GM12878 (cell line): ENCODE data around the gene SPTBN1. TPM values are rescaled to one million over a fixed set of nuclear protein-coding genes. Genes with fewer than 3 reads are reported as not detected.

Experiments
- ATAC-seq: fragments of 200-7000 bp; cut with Tn5 transposase; 3 replicates; pipeline ENCODE4 v1.9.1; 2020; ENCODE audit warnings: mild to moderate bottlenecking, moderate library complexity
- BruUV-seq: library from RNA; stranded (reverse); fragments of 400-500 nt; replicated peaks from 2 replicates; lab custom pipeline; 2021; lab: Mats Ljungman, UMichigan
- CTCF ChIA-PET: fragments of 300-600 bp; sonication (Branson Sonifier 250); formaldehyde crosslinking; extraction: SDS; loops from one replicate; lab custom pipeline; 2021; ENCODE audit warnings: inconsistent platforms; lab: Yijun Ruan, JAX
- POLR2A ChIA-PET: fragments of 350-600 bp; formaldehyde crosslinking; extraction: SDS; loops from one replicate; lab custom pipeline; 2021; ENCODE audit warnings: inconsistent platforms; lab: Charles Lee
- RAD21 ChIA-PET: fragments of 300-600 bp; sonication (Branson Sonifier 250); formaldehyde crosslinking; loops from one replicate; lab custom pipeline; 2023; ENCODE audit warnings: antibody characterized with exemption; ENCODE audit not compliant: unreplicated experiment; lab: Charles Lee
- SMC1A ChIA-PET: fragments of 300-600 bp; sonication (Branson Sonifier 250); formaldehyde crosslinking; loops from one replicate; lab custom pipeline; 2023; ENCODE audit not compliant: unreplicated experiment, uncharacterized antibody; lab: Charles Lee
- DNase-seq: peaks from one replicate; pipeline ENCODE4 v3.0.0-alpha.2; 2011; ENCODE audit warnings: low read depth, low spot score
- FAIRE-seq: peaks from 3 replicates; lab custom pipeline; 2011; peaks lifted over from hg19 to GRCh38; lab: Jason Lieb, UNC
- H2AFZ ChIP-seq: 2 replicates; pipeline ENCODE4 v1.6.0; 2011; ENCODE audit warnings: low read depth, low read length, control low read depth; ENCODE audit not compliant: control insufficient read depth
- H3K27ac ChIP-seq: 2 replicates; pipeline ENCODE4 v1.5.1; 2011; ENCODE audit warnings: control low read depth; ENCODE audit not compliant: control insufficient read depth, insufficient read depth
- H3K27me3 ChIP-seq, 2 experiments: replicated peaks in 1 of 2; 2 replicates each; pipeline versions ENCODE4 v1.6.0 to v1.6.1; 2011; ENCODE audit warnings: low read length in 1 of 2; ENCODE audit not compliant: control insufficient read depth in 2 of 2, insufficient read depth in 2 of 2
- H3K36me3 ChIP-seq, 2 experiments: 2 replicates each; pipeline ENCODE4 v1.5.1; 2011; ENCODE audit warnings: low read length in 1 of 2; ENCODE audit not compliant: control insufficient read depth in 2 of 2, insufficient read depth in 2 of 2
- H3K4me1 ChIP-seq: 2 replicates; pipeline ENCODE4 v1.6.1; 2011; ENCODE audit warnings: mild to moderate bottlenecking, low read length, moderate library complexity, mixed read lengths; ENCODE audit not compliant: control insufficient read depth, insufficient read depth
- H3K4me2 ChIP-seq: 2 replicates; pipeline ENCODE4 v1.6.0; 2011; ENCODE audit warnings: control low read depth; ENCODE audit not compliant: control insufficient read depth, insufficient read depth
- H3K4me3 ChIP-seq: fragments of 200-600 bp; sonication (generic); 2 replicates; pipeline ENCODE4 v1.5.1; 2016
- H3K79me2 ChIP-seq: 2 replicates; pipeline ENCODE4 v1.6.0; 2011; ENCODE audit warnings: low read length; ENCODE audit not compliant: control insufficient read depth, insufficient read depth
- H3K9ac ChIP-seq: 2 replicates; pipeline ENCODE4 v1.8.0; 2011; ENCODE audit warnings: low read length, control low read depth, mixed read lengths; ENCODE audit not compliant: control insufficient read depth, insufficient read depth
- H3K9me3 ChIP-seq: replicated peaks from 3 replicates; pipeline ENCODE4 v1.5.1; 2011; ENCODE audit warnings: mild to moderate bottlenecking, low read length; ENCODE audit not compliant: control insufficient read depth, insufficient read depth
- H4K20me1 ChIP-seq: 2 replicates; pipeline ENCODE4 v1.6.0; 2011; ENCODE audit not compliant: control insufficient read depth, insufficient read depth
- CREB1 ChIP-seq: IDR thresholded peaks from 2 replicates; pipeline ENCODE4 v1.6.1; 2012; ENCODE audit warnings: low read depth, mild to moderate bottlenecking, inconsistent platforms
- FOXK2 ChIP-seq: fragments of 450-650 bp; IDR thresholded peaks from 2 replicates; pipeline ENCODE4 v1.6.1; 2017; ENCODE audit warnings: mild to moderate bottlenecking, moderate library complexity
- SREBF2 ChIP-seq: IDR thresholded peaks from 2 replicates; pipeline ENCODE4 v1.6.1; 2012; ENCODE audit warnings: mild to moderate bottlenecking, low read length
- SRF ChIP-seq, 2 experiments: IDR thresholded peaks; 2 replicates each; pipeline ENCODE4 v1.6.1; 2011; ENCODE audit warnings: low read depth in 2 of 2, low read length in 2 of 2, mild to moderate bottlenecking in 1 of 2, moderate library complexity in 1 of 2
- WGBS: methylation state at CpG from one replicate; pipeline ENCODE4 v1.1.6; 2016; ENCODE audit warnings: low lambda C conversion rate; ENCODE audit not compliant: insufficient replicate concordance, insufficient coverage; ENCODE audit errors: missing lambda C conversion rate; 5-methylcytosine and 5-hydroxymethylcytosine counted together
- in situ Hi-C: fragments of 300-500 bp; cut with MboI; formaldehyde crosslinking; loops from 9 replicates; pipeline ENCODE4 v1.14.3; 2018; ENCODE audit warnings: mixed read lengths
- intact Hi-C: fragments of 100-400 bp; cut with micrococcal nuclease; formaldehyde crosslinking; loops from one replicate; pipeline ENCODE4 v1.14.2; 2022; ENCODE audit not compliant: unreplicated experiment
- polyA plus RNA-seq, 11 experiments: library from polyadenylated mRNA; depleted of rRNA in 4 of 11; unstranded in 6 of 11; stranded (reverse) in 5 of 11; fragments of >200 nt; fragmentation: Nextera tagmentation in 4 of 11; fragmentation: Illumina TruSeq in 1 of 11; extraction: Ambion mirVana in 4 of 11; extraction: Trizol in 1 of 11; gene quantifications; 1 replicate in 1 of 11; 2 replicates in 10 of 11; pipeline versions ENCODE4 v1.2.1 to v1.2.3, GENCODE V29; 2011 to 2016; ENCODE audit warnings: inconsistent platforms in 2 of 11, missing spikeins in 2 of 11, low read depth in 1 of 11
- total RNA-seq, 4 experiments: library from RNA; depleted of rRNA in 3 of 4; stranded (reverse); fragments of >200 nt in 3 of 4; fragmentation: Illumina TruSeq in 1 of 4; extraction: Trizol in 1 of 4; gene quantifications; 2 replicates each; pipeline versions ENCODE4 v1.2.1 to v1.2.3, GENCODE V29; 2013 to 2021
- TF ChIP-seq, protein P1 (sequence below): fragments of 450-650 bp; IDR thresholded peaks from 2 replicates; pipeline ENCODE4 v1.6.1; 2017; ENCODE audit warnings: mild to moderate bottlenecking, low read depth, inconsistent platforms; ENCODE audit not compliant: poor library complexity, severe bottlenecking
- TF ChIP-seq, protein P2 (sequence below): fragments of 150-350 bp; IDR thresholded peaks from 2 replicates; pipeline ENCODE4 v1.6.1; 2014; ENCODE audit warnings: mild to moderate bottlenecking, low read depth, low read length
- TF ChIP-seq, protein P3 (sequence below): fragments of 450-650 bp; IDR thresholded peaks from 2 replicates; pipeline ENCODE4 v1.6.1; 2016; ENCODE audit warnings: mild to moderate bottlenecking, moderate library complexity, borderline replicate concordance
- TF ChIP-seq, protein P4 (sequence below): IDR thresholded peaks from 2 replicates; pipeline ENCODE4 v1.6.1; 2011; ENCODE audit warnings: mild to moderate bottlenecking, low read depth, low read length, moderate library complexity; ENCODE audit not compliant: insufficient replicate concordance
- TF ChIP-seq, protein P5 (sequence below): fragments of 450-650 bp; IDR thresholded peaks from 2 replicates; pipeline ENCODE4 v1.6.1; 2018; ENCODE audit warnings: borderline replicate concordance, mild to moderate bottlenecking; ENCODE audit not compliant: partially characterized antibody

SPTBN1 gene
- total and polyA plus RNA-seq, 10 of the 15 experiments (the other 5 are each of a cell fraction or from before 2014, with no cell fraction given): 20.6 to 154 (median 76.7) TPM

DNA sequence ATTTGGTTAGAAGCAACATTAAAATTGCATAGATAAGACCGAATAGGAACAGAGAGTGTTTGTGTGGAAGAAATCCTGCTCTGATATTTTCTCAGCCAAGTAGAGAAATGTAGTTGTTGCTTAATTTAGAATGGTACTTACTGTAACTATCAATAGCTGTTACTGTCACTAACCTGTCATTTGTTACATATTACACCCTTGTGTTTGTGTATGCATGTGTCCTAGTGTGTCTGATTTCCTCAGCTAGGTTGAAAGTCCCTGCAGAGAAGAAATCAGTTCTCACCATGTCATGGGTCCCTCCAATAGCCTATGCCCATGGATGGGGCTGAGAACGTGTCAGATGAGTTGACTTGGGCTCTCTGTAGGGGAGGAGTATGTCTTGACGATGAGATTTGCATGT is 94.4 kb downstream of the SPTBN1 start:
- no peaks in the 10 kb centered on the region for H3K36me3 ChIP-seq
- 64% methylated on average over 3 of the region's 3 CpGs for whole genome bisulfite sequencing
- no peaks in the 10 kb centered on the region for H4K20me1 ChIP-seq
- H3K27me3 ChIP-seq: no peaks in the 10 kb centered on the region
- ChIA-PET SMC1A (interaction anchor here (0.7 to 1.4 kb wide), 7 partner anchors 9 to 84 kb away, joined by 3 to 10 read pairs (median 3); no protein-coding TSS in a partner anchor), CTCF (interaction anchor here (1.5 to 4.2 kb wide), 3 partner anchors 9 to 26 kb away, joined by 5 to 15 read pairs (median 8); no protein-coding TSS in a partner anchor), RAD21 (interaction anchor here (0.7 to 2.4 kb wide), 6 partner anchors 8 to 83 kb away, joined by 3 to 10 read pairs (median 5); no protein-coding TSS in a partner anchor), POLR2A (interaction anchor here (0.9 to 5.8 kb wide), 4 partner anchors 10 to 44 kb away, joined by 3 to 51 read pairs (median 3); no protein-coding TSS in a partner anchor)
- DNase-seq (no peak), FAIRE-seq (no peak), ATAC-seq (no peak)
- no peak overlapping the region for H3K4me2 ChIP-seq
- no peak overlapping the region for H2AFZ ChIP-seq
- no peaks in the 10 kb centered on the region for H3K9me3 ChIP-seq
- H3K79me2 ChIP-seq: no peaks in the 10 kb centered on the region
- no TSS peak for BruUV-seq
- in situ Hi-C loops: no loop called here
- H3K4me1 ChIP-seq: peaks cover 17% of the 10 kb centered on the region
- TF ChIP-seq CREB1 (no peak), SREBF2 (no peak), SRF (IDR thresholded peaks at IDR 0.05; ENCODE audit: low read depth in 2 of 2, low read length in 2 of 2) (no peak), FOXK2 (no peak)
- TF ChIP-seq, protein P1, sequence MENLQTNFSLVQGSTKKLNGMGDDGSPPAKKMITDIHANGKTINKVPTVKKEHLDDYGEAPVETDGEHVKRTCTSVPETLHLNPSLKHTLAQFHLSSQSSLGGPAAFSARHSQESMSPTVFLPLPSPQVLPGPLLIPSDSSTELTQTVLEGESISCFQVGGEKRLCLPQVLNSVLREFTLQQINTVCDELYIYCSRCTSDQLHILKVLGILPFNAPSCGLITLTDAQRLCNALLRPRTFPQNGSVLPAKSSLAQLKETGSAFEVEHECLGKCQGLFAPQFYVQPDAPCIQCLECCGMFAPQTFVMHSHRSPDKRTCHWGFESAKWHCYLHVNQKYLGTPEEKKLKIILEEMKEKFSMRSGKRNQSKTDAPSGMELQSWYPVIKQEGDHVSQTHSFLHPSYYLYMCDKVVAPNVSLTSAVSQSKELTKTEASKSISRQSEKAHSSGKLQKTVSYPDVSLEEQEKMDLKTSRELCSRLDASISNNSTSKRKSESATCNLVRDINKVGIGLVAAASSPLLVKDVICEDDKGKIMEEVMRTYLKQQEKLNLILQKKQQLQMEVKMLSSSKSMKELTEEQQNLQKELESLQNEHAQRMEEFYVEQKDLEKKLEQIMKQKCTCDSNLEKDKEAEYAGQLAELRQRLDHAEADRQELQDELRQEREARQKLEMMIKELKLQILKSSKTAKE: no peak
- TF ChIP-seq, protein P2, sequence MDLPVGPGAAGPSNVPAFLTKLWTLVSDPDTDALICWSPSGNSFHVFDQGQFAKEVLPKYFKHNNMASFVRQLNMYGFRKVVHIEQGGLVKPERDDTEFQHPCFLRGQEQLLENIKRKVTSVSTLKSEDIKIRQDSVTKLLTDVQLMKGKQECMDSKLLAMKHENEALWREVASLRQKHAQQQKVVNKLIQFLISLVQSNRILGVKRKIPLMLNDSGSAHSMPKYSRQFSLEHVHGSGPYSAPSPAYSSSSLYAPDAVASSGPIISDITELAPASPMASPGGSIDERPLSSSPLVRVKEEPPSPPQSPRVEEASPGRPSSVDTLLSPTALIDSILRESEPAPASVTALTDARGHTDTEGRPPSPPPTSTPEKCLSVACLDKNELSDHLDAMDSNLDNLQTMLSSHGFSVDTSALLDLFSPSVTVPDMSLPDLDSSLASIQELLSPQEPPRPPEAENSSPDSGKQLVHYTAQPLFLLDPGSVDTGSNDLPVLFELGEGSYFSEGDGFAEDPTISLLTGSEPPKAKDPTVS: no peak
- TF ChIP-seq, protein P3, sequence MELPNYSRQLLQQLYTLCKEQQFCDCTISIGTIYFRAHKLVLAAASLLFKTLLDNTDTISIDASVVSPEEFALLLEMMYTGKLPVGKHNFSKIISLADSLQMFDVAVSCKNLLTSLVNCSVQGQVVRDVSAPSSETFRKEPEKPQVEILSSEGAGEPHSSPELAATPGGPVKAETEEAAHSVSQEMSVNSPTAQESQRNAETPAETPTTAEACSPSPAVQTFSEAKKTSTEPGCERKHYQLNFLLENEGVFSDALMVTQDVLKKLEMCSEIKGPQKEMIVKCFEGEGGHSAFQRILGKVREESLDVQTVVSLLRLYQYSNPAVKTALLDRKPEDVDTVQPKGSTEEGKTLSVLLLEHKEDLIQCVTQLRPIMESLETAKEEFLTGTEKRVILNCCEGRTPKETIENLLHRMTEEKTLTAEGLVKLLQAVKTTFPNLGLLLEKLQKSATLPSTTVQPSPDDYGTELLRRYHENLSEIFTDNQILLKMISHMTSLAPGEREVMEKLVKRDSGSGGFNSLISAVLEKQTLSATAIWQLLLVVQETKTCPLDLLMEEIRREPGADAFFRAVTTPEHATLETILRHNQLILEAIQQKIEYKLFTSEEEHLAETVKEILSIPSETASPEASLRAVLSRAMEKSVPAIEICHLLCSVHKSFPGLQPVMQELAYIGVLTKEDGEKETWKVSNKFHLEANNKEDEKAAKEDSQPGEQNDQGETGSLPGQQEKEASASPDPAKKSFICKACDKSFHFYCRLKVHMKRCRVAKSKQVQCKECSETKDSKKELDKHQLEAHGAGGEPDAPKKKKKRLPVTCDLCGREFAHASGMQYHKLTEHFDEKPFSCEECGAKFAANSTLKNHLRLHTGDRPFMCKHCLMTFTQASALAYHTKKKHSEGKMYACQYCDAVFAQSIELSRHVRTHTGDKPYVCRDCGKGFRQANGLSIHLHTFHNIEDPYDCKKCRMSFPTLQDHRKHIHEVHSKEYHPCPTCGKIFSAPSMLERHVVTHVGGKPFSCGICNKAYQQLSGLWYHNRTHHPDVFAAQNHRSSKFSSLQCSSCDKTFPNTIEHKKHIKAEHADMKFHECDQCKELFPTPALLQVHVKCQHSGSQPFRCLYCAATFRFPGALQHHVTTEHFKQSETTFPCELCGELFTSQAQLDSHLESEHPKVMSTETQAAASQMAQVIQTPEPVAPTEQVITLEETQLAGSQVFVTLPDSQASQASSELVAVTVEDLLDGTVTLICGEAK: no peak
- TF ChIP-seq, protein P4, sequence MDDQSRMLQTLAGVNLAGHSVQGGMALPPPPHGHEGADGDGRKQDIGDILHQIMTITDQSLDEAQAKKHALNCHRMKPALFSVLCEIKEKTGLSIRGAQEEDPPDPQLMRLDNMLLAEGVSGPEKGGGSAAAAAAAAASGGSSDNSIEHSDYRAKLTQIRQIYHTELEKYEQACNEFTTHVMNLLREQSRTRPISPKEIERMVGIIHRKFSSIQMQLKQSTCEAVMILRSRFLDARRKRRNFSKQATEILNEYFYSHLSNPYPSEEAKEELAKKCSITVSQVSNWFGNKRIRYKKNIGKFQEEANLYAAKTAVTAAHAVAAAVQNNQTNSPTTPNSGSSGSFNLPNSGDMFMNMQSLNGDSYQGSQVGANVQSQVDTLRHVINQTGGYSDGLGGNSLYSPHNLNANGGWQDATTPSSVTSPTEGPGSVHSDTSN: no peak
- TF ChIP-seq, protein P5, sequence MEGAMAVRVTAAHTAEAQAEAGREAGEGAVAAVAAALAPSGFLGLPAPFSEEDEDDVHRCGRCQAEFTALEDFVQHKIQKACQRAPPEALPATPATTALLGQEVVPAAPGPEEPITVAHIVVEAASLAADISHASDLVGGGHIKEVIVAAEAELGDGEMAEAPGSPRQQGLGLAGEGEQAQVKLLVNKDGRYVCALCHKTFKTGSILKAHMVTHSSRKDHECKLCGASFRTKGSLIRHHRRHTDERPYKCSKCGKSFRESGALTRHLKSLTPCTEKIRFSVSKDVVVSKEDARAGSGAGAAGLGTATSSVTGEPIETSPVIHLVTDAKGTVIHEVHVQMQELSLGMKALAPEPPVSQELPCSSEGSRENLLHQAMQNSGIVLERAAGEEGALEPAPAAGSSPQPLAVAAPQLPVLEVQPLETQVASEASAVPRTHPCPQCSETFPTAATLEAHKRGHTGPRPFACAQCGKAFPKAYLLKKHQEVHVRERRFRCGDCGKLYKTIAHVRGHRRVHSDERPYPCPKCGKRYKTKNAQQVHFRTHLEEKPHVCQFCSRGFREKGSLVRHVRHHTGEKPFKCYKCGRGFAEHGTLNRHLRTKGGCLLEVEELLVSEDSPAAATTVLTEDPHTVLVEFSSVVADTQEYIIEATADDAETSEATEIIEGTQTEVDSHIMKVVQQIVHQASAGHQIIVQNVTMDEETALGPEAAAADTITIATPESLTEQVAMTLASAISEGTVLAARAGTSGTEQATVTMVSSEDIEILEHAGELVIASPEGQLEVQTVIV: no peak
- H3K9ac ChIP-seq: no peak overlapping the region
- H3K4me3 ChIP-seq: no peak overlapping the region
- no peak overlapping the region for H3K27ac ChIP-seq
- intact Hi-C loops: no loop called here
